GM18907 (cell line): ENCODE measurements around the gene PSMG1.

ENCODE experiments used
- ATAC-seq: cut with Tn5 transposase; IDR thresholded peaks from one replicate; pipeline ENCODE4 v1.9.1; 2021; ENCODE audit warnings: mild to moderate bottlenecking, moderate library complexity; ENCODE audit not compliant: unreplicated experiment

The PSMG1 gene

DNA sequence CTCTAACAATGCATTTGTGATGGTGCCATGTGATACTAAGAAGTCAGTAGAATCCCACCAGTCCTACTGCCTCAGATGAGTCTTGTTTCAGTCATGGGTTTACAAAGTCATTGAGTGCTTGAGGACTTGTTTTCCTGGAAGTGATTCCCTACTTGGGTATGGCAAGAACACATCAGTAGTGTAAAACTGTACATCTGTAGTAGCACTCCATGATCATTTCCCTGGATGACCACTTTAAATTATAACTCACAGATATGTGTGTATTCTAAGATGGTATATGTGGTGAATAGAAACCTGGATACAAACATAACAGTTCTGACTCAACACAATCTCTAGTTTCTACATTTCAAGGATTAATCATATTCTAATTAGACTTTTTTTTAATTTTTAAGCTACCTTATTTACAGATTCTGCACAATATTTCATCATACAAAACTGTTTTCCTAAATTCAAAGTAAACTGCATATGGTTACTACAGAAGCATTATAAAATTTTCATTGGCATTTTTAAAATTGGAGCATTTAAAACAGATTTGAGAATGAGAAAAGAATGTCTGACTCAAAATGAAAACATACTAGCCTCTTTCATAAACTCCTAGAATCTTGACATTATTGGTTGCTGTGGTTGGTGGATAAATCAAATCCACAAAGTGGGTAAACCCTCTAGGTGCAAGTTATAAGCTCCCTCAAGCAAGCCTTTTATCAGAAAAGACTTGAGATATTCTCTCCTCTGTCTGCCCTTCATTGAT, 6.8 kb upstream of the PSMG1 start:
- ATAC-seq = no peak

DNA sequence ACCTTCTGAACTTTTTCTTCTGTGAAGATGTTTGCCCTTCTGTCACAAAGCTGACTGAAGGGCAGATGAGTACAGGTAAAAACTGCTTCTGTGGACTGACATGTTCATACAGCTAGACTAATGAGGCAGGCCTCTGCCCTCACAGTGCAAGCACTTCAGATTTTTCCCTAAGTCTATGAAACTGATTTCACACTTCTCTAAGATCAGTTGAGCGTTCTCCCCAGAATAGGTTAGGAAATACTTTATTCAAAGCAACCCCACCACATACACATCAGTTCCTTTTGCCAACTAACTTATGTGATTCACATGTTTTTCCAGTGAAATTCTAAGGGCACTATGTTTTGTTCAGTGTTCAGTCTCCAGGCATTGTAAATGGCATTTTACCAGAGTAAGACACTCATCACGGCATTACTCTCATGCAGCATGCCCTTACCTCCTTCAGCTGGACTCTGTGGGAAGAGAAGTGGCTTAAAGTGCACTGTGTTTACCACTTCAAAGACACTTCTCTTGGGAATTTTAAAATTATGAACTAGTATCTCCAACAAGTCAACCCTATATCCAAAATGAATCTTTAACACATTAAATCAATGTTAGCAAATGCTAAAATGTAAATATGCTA, 5.4 kb upstream of the PSMG1 start:
- no peak for ATAC-seq

DNA sequence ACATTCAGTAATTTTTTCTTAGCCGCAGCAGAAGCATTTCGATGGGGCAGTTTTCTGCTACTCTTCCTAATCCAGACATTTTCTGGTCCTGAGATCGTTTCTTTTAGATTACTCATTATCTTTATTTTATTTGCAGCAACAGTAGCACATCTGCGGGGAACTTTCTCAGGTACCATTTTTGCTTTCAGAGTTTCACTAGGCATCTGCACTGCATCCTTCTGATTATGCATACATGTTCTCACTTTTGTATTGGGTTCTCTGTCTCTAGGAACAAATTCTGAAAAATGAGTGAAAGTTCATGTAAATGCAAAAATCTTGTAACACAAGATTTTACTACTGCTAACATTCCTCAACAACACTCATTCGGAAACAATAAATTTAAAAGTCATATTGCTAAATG, 3.9 kb upstream of the PSMG1 start:
- ATAC-seq = no peak

DNA sequence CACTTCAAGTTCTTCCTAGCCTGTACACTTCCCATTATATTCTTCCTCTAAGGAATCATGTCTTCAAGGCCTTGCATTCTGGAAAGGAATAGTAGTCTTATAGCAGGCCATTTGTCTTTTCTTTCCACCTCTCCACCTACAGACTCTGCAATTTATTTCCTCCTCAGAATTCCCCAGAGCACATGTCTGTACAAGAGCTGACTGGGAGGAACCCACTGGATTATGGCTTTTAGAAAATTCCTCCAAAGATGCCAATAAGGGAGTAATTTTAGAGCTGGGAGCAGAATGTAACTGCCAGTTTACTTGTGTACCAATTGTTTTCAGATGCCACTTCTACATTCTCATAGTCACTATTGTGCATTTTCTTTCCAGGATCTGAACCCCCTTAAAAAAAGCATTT, 3.4 kb upstream of the PSMG1 start:
- no peak for ATAC-seq

DNA sequence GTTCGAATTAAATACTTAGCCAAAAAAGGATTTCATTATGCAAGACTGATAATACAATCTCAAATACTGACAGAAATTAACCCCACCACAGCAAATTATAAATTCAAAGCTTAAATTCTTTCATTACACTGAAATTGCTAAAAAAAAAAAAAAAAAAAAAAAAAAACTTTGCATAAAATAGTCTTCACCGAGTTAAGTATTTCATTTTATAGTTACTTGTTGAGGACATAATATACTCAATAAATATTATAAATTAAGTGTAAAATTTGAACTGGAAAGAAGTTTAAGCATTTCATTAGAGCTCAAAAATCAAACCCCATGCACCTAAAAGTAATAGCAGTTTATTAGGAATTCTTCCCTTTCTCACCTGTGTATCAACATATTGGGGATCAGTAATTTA, 1.9 kb upstream of the PSMG1 start:
- no peak for ATAC-seq

DNA sequence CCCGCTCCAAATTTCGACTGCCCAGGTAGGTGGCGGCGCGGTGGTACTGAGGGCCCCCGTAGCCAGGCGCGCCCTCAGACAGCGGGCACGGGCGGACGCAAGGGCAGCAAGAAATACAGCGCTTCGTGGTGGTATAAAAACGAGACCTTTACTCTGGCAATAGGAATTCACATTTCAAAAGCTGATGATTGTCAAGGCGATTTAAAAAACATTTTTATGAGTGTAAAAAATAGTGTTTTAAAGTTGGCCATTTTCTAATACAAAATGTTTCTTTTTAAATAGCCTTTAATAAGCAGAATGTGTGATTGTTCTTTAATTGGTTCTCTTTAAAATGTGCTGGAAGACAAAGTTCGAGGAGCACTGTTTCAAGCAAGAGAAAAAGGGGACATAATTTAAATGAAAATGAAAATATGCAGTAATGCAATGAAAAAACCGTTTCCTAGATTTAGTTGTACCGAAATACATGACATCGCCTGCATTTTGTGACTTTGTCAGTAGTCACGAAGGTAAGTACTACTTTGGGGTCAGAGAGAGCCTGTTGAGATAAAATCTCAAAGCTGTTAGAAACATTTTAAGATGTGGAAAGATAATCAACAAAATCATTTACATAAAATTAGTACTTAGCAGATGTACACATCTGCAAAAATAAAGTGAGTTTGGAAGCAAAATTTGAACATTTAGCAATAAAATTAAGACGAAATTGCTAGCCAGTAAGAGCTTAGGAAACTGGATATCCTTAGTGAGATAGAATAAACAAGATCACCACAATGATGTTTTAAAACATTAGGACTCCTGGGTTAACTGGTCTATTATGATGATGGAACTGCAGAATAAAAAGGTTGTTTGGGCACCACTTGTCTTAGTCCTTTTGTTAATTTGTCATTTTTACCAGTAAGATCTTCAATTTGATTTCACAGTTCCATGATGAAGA, 1.1 kb upstream of the PSMG1 start:
- no peak for ATAC-seq

DNA sequence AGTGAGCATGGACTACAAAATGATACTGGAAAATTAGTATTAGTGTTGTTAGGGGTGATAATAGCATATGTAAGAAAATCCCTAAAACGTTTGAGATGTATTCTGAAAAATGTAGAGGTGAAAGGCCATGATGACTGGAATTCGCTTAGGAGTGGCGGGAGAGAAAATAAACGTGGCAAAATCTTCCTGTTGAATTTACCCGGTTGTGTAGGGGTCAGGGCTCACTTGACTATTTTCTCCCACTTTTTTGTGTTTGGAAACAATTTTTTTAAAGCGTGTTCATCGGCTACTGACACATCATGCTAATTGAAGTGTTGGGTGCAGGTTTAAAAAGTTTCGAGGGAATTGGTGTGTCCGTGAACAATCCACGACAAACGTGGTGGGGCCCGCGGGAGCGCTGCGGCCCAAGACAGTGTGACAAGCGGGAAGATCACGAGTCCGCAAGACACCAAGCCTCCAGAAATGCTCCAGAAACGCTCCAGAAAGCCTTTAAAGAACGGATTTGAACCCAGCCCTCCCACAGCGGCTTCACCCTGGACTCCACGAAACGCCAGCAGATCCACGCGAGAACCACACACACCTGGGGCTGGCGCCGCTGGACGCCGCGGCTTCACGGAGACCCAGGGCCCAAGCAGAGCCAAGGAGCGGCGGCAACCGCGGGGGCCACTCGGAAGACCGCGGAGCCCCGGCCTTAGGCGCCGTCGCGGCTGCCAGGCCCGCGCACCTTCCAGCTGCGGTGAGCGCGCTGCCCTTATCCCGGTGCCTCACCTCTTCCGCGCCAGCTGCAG, 573 bp downstream of the PSMG1 start:
- no peak for ATAC-seq

DNA sequence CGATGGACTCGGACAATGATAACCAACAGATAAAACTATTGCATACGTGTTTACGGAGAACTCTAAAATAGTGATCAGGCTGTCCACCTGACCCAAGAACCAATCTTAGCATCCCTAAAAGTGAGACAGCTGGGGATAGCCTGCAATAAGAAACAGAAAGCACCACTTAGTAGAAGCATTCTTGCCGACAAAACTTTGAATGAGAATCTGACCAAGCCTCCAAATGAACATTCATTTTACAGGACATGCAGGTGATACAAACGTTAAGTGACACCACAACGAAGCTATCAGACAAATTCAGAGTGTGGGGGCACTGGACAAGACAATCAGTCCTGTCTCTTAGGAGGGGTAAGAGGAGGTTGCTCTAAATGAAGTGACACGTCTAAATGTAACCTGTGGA, 1.2 kb downstream of the PSMG1 start:
- no peak for ATAC-seq

DNA sequence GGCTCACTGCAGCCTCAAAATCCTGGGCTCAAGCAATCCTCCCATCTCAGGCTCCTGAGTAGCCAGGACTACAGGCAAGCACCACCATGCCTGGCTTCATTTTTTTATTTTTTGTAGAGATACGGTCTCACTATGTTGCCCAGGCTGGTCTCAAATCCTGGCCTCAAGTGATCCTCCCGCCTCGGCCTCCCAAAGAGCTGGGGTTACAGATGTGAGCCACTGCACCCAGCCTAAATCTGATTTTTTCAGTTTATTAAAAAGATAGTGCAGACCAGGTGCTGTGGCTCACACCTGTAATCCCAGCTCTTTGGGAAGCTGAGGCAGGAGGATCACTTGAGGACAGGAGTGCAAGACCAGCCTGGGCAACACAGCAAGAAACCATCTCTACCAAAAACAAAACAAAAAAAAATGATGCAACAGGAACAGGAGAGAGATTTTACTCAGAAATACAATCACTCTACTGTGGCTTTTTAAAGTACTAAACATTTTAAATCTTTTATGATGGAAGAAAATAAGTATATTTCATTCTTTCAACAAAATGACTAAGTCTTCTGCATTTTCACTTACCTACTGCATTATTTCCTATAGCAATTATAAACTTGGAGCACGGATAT, 1.9 kb downstream of the PSMG1 start:
- ATAC-seq = no peak

DNA sequence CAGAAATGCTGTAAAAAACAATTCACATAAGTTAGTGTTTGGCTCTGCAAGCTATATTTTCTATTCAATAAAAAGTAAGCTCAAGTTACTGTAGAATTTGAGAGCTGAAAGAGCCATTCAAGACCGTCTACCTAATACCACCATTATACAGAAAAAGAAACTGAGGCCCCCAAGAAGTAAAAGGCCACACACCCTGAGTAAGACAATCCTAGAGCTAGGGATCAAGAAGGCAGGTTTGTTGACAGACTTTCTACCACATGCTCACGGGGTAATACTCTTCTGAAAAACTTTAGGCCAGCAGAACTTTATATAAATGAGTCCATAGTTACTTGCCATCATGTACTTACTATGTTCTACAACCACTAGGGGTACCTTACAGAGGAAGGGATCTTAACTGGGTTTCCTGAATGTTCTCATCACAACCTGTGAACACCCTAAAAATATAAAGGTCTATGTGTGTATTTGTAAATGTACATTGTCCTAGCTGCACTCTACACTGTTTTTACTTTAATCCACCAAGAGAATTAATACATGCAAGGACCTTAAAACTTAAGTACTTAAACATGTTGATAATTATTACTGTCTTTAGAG, 2.7 kb downstream of the PSMG1 start:
- no peak for ATAC-seq

DNA sequence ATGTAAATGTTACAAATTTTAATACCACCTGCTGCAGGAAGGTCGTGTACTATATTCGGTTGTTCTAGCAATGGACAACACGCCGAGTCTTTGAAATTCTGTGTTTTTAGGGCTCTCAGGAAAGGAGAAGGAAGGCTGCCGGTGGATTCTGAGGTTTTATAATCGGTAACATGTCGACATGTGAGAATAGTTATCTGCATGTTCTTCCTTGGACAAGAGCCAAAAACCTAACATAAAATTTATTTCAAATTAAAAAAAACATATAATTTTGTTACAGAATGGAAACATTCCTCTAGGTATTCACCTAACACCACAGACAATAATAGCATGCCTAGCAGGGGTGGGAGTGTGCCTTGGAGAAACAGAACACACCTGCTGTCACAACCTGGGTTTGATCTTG, 4.8 kb downstream of the PSMG1 start:
- no peak for ATAC-seq

DNA sequence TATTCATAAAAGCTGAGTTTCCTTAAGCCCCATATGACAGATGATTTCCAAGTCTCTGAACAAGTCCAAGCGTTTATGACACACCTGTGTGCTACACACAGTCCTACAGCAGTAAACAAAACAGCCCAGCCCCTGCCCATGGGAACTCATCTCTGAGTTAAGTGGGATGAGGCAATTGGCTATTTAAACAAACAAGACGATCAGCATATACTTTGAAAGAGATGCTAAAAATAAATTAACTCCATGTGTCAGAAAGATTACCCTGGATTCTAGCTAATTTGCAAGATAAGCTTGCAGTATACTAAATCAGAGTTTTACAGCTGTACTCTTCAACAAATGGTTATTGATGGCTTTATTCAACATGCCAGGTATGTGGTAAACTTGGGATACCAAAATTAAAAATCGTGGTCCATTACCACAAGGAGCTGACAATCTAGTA, 7.0 kb downstream of the PSMG1 start:
- ATAC-seq = no peak

DNA sequence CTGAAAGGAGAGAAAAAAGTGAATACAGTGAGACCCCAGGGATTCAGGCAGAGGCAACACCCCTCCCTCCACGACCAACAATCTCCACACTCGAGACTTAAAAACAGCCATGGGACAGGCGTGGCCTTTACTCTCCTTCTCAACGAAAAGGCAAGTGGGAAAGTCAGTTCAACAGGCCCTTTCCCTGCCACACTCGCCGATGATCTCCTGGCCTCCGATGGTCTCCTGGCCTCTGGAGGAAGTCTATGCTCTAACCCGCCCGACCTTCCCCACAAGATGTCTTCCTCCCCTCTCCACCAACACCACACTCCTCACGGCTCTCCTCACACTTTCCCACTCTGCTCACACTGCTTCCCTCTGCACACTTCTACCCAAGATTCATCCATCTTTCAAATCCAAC, 7.6 kb downstream of the PSMG1 start:
- ATAC-seq = no peak

DNA sequence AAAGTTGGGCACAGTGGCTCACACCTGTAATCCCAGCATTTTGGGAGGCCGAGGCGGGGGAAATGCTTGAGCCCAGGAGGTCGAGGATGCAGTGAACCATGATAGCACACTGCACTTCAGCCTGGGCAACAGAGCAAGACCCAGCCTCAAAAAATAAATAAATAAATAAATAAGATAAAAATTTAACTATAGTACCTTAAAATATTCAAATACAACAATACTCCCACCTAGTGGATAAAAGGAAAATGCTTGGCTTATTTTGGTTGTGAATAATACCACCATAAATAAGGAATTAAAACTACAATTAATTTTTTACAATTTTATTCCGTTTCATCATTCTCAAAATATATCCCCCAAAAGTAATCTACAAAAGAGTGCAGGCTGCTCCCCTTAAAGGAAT, 8.1 kb downstream of the PSMG1 start:
- no peak for ATAC-seq

DNA sequence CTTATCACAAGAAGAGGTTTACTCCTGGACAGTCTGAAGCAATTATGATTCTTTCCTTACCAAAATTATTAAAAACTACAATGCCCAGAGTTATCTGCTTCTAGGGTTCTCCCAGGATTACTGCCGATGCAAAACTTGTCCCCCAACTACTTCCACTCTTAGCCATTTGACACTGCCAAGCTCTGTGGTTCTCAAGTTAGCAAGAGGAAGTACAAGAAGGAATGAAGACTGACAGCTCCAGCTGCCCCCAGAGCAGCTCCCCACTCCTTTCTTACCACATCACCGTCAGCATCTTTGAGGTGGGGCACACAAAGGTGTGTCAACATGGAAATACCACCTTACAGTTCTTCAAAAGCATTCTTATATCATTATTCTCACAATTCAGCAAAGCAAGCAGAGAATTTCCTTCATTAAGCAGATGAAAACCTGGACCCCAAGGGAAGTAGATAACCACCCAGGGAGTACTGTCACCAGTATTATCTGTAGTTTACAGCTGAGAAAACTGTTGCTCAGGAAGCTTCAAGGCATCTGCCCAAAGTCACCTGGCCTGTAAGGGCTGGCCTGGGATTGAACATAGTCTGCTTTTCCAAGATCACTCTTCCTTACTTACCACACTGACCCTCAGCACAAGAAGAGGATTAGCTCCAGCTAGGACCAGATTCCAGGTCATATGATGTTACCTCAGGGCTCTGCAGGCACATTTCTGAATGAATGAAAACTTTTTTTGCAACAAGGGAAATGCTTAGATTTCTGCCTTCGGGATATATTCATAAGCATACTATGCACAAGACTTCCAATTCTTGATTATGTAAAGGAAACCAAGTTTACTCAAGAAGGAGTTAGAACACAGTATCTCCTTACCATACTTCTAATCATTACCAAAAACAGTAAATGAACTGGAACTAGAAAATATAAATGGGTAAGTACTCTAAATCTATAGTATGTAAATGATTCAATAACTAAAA, 9.3 kb downstream of the PSMG1 start:
- ATAC-seq = no peak

DNA sequence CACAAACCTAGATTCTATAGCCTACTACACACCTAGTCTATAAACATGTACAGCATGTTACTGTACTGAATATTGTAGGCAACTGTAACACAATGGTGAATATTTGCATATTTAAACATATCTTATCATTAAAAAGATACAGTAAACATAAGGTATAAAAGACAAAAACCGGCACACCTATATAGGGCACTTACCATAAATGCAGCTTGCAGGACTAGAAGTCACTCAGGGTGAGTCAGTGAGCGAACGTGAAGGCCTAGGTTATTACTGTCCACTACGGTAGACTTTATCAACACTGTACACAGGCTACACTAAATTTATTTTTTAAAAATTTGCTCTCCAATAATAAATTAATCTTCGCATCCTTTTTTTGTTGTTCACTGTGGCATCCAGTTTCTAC, 13.3 kb downstream of the PSMG1 start:
- no peak for ATAC-seq

DNA sequence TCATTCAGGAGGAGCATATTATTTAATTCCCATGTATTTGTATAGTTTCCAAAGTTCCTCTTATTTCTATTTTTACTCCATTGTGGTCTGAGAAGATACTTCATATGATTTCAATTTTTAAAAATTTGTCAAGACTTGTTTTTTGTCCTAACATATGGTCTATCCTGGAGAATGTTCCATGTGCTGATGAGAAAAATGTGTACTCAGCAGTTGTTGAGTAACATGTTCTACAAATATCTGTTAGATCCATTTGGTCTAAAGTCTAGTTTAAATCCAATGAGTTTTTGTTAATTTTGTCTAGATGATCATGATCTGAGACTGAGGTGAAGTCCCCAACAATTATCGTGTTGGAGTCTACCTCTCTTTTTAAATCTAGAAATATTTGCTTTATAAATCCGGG, 14.5 kb downstream of the PSMG1 start:
- ATAC-seq = no peak

DNA sequence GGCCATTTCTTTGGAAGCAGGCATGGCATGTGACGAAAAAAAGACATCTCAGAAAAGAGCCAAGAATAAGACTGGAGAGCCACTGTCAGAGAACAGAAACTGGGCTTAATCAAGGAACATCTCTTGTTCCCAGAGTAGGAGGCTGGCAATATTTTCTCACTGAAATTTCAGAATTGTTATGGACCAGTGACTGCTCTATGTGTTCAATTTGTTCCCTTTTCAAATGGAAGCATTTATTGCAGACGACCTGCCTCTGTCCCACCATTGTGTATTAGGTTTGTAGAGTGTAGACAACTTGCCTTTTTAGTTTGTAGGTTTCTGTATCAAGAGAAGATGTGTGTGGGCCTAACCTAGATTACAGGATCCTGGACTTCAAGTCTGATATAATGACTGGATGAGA, 18.7 kb downstream of the PSMG1 start:
- ATAC-seq = no peak

DNA sequence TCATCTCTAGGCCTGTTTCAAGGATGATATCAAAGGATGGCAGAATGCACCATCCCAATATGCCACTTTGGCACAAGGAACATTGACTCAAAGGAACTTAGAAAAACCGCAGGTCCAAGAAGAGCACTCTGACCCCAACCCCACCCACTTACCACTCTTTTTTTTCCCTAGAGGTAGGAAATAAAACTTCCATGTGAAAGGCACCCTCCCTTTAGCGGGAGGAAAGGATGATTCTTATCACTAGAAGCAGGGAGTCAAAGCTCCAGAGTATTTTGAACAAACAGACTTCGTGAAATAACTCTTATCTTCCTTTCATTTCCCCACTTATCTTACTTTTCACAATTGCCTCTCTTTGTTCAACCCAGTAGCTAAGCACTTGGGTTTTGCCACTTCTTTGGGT, 22.2 kb downstream of the PSMG1 start:
- no peak for ATAC-seq
